K562 (cell line): ENCODE measurements around the gene WNT7A. TPM values are rescaled to one million over a fixed set of nuclear protein-coding genes. Genes with fewer than 3 reads are reported as not detected.

Source experiments
- ATAC-seq: fragments of 200-7000 bp; cut with Tn5 transposase; 3 replicates; pipeline ENCODE4 v1.9.1; 2020; ENCODE audit warnings: moderate library complexity
- BruUV-seq: library from RNA; stranded (reverse); fragments of 400-500 nt; replicated peaks from 2 replicates; lab custom pipeline; 2021; lab: Mats Ljungman, UMichigan
- CTCF ChIA-PET: fragments of 300-600 bp; formaldehyde crosslinking; extraction: SDS; loops from one replicate; lab custom pipeline; 2021; ENCODE audit warnings: low intra/inter-chr PET ratio; lab: Yijun Ruan, JAX
- POLR2A ChIA-PET: fragments of 300-600, 350-650 bp; sonication (Branson Sonifier 250); formaldehyde crosslinking; extraction: SDS; loops from one replicate; lab custom pipeline; 2021; ENCODE audit warnings: antibody characterized with exemption, inconsistent platforms; lab: Yijun Ruan, JAX
- DNase-seq, 4 experiments: peaks; one replicate each; pipeline versions ENCODE4 v3.0.0 to v3.0.0-alpha.2; 2011 to 2018; ENCODE audit warnings: low spot score in 3 of 4, mixed read lengths in 3 of 4; ENCODE audit errors: extremely low read depth in 1 of 4
- FAIRE-seq: peaks from 2 replicates; lab custom pipeline; 2011; peaks lifted over from hg19 to GRCh38; lab: Jason Lieb, UNC
- H2AFZ ChIP-seq: 2 replicates; pipeline ENCODE4 v1.6.0; 2011; ENCODE audit warnings: low read depth, low read length, control low read depth, inconsistent platforms
- H3K27ac ChIP-seq: fragments of 200-600 bp; 3 replicates; pipeline ENCODE4 v1.8.0; 2011; ENCODE audit warnings: low read depth, mild to moderate bottlenecking, control low read depth, inconsistent platforms, low read length, moderate library complexity, mixed read lengths; ENCODE audit errors: extremely low read depth
- H3K27me3 ChIP-seq, 2 experiments: fragments of 300-600 bp in 1 of 2; 2 replicates in 1 of 2; 3 replicates in 1 of 2; pipeline versions ENCODE4 v1.6.0 to v1.8.0; 2011; ENCODE audit warnings: inconsistent platforms in 2 of 2, low read length in 2 of 2, mild to moderate bottlenecking in 1 of 2, mixed read lengths in 1 of 2, moderate library complexity in 1 of 2; ENCODE audit not compliant: control insufficient read depth in 2 of 2, insufficient read depth in 2 of 2
- H3K36me3 ChIP-seq: fragments of 300-600 bp; 3 replicates; pipeline ENCODE4 v1.8.0; 2011; ENCODE audit warnings: mild to moderate bottlenecking, low read length, inconsistent platforms; ENCODE audit not compliant: control insufficient read depth, insufficient read depth
- H3K4me1 ChIP-seq, 2 experiments: fragments of 200-600 bp in 1 of 2; replicated peaks in 1 of 2; 2 replicates in 1 of 2; 3 replicates in 1 of 2; pipeline versions ENCODE4 v1.5.1 to v1.8.0; 2011; ENCODE audit warnings: inconsistent platforms in 2 of 2, low read length in 2 of 2, mild to moderate bottlenecking in 1 of 2, mixed read lengths in 1 of 2, moderate library complexity in 1 of 2; ENCODE audit not compliant: control insufficient read depth in 2 of 2, insufficient read depth in 2 of 2
- H3K4me2 ChIP-seq: 2 replicates; pipeline ENCODE4 v1.6.1; 2011; ENCODE audit warnings: low read length, control low read depth, inconsistent platforms, mixed read lengths; ENCODE audit not compliant: insufficient read depth
- H3K4me3 ChIP-seq: fragments of 200-600 bp; sonication (generic), shearing (Covaris generic); 2 replicates; pipeline ENCODE4 v1.5.1; 2016; ENCODE audit warnings: control low read depth, inconsistent platforms
- H3K79me2 ChIP-seq: fragments of 200-600 bp; 3 replicates; pipeline ENCODE4 v1.8.0; 2011; ENCODE audit warnings: low read length, inconsistent platforms; ENCODE audit not compliant: control insufficient read depth, insufficient read depth
- H3K9ac ChIP-seq, 2 experiments: 2 replicates each; pipeline versions ENCODE4 v1.6.0 to v1.6.1; 2011; ENCODE audit warnings: low read depth in 2 of 2, low read length in 2 of 2, control low read depth in 1 of 2, inconsistent platforms in 1 of 2, mild to moderate bottlenecking in 1 of 2, mixed read lengths in 1 of 2; ENCODE audit not compliant: insufficient read depth in 1 of 2
- H3K9me1 ChIP-seq: one replicate; pipeline ENCODE4 v1.6.0; 2011; ENCODE audit warnings: inconsistent platforms, mild to moderate bottlenecking, low read length, moderate library complexity; ENCODE audit not compliant: control insufficient read depth, insufficient read depth
- H3K9me3 ChIP-seq: replicated peaks from 2 replicates; pipeline ENCODE4 v1.5.1; 2011; ENCODE audit warnings: low read depth, low read length, inconsistent platforms; ENCODE audit not compliant: control insufficient read depth, insufficient read depth
- H4K20me1 ChIP-seq: replicated peaks from 2 replicates; pipeline ENCODE4 v1.6.1; 2011; ENCODE audit warnings: low read length, inconsistent platforms, mixed read lengths; ENCODE audit not compliant: control insufficient read depth, insufficient read depth
- C11orf30 ChIP-seq: fragments of 450-650 bp; IDR thresholded peaks from 2 replicates; pipeline ENCODE4 v1.6.1; 2016; ENCODE audit warnings: low read depth, mild to moderate bottlenecking
- CHAMP1 ChIP-seq: fragments of 450-650 bp; IDR thresholded peaks from 2 replicates; pipeline ENCODE4 v1.6.1; 2016; ENCODE audit warnings: mild to moderate bottlenecking
- FUS ChIP-seq: fragments of 200-400 bp; formaldehyde crosslinking; optimal IDR thresholded peaks from 2 replicates; pipeline ENCODE3; 2017; ENCODE audit warnings: low read depth, low read length
- JUNB ChIP-seq: fragments of 450-650 bp; formaldehyde crosslinking; conservative IDR thresholded peaks from 2 replicates; pipeline ENCODE4 v1.4.0; 2020; ENCODE audit warnings: mild to moderate bottlenecking
- NONO ChIP-seq, 2 experiments: fragments of 200-400 bp in 1 of 2; fragments of 450-650 bp in 1 of 2; formaldehyde crosslinking in 1 of 2; IDR thresholded peaks; 2 replicates each; pipeline ENCODE4 v1.6.1; 2017; ENCODE audit warnings: low read depth in 2 of 2, mild to moderate bottlenecking in 2 of 2, moderate library complexity in 2 of 2, low read length in 1 of 2
- PHB2 ChIP-seq: fragments of 450-650 bp; IDR thresholded peaks from 2 replicates; pipeline ENCODE4 v1.6.1; 2017; ENCODE audit warnings: low read depth
- POLR2H ChIP-seq: IDR thresholded peaks from 2 replicates; pipeline ENCODE4 v1.6.1; 2016; ENCODE audit warnings: missing genetic modification characterization, low read depth, mild to moderate bottlenecking, control low read depth, missing compliant biosample characterization, moderate library complexity
- RERE ChIP-seq: sonication (generic); formaldehyde crosslinking; IDR thresholded peaks from 2 replicates; pipeline ENCODE4 v1.8.0; 2023; ENCODE audit warnings: missing genetic modification reagents, mild to moderate bottlenecking, borderline replicate concordance
- TBP ChIP-seq: optimal IDR thresholded peaks from 2 replicates; pipeline ENCODE3; 2011; ENCODE audit warnings: low read depth, low read length, improper control_type of control experiment
- ZFP91 ChIP-seq: sonication (generic); formaldehyde crosslinking; IDR thresholded peaks from 2 replicates; pipeline ENCODE4 v1.8.0; 2022; ENCODE audit warnings: mild to moderate bottlenecking, missing genetic modification reagents
- ZNF274 ChIP-seq: IDR thresholded peaks from 2 replicates; pipeline ENCODE4 v1.6.1; 2011; ENCODE audit warnings: low read depth, mild to moderate bottlenecking, low read length, moderate library complexity, borderline replicate concordance
- ZNF830 ChIP-seq: fragments of 250-450 bp; sonication (Bioruptor Pico); IDR thresholded peaks from 2 replicates; pipeline ENCODE4 v1.5.0; 2021; ENCODE audit warnings: mild to moderate bottlenecking
- WGBS: fragments of 100-300 bp; shearing (Covaris generic); methylation state at CpG from one replicate; pipeline ENCODE4 v1.1.6; 2016; ENCODE audit warnings: low coverage, mixed read lengths; ENCODE audit not compliant: insufficient coverage; ENCODE audit errors: missing lambda C conversion rate; 5-methylcytosine and 5-hydroxymethylcytosine counted together
- in situ Hi-C: fragments of 300-500 bp; cut with MboI; formaldehyde crosslinking; loops from 4 replicates; pipeline ENCODE4 v1.15.0; 2018; ENCODE audit warnings: inconsistent platforms, mixed read lengths
- intact Hi-C: fragments of 100-400 bp; cut with micrococcal nuclease; formaldehyde crosslinking; loops from 2 replicates; pipeline ENCODE4 v1.14.2; 2022
- polyA plus RNA-seq, 8 experiments: library from polyadenylated mRNA; depleted of rRNA in 4 of 8; stranded (reverse) in 5 of 8; unstranded in 3 of 8; fragments of >200 nt; fragmentation: Nextera tagmentation in 2 of 8; fragmentation: Illumina TruSeq in 1 of 8; extraction: Ambion mirVana in 2 of 8; extraction: Trizol in 1 of 8; gene quantifications; 2 replicates each; pipeline versions ENCODE4 v1.2.1 to v1.2.3, GENCODE V29; 2011 to 2014; ENCODE audit warnings: inconsistent platforms in 1 of 8, missing spikeins in 1 of 8
- total RNA-seq, 7 experiments: library from RNA; depleted of rRNA in 6 of 7; stranded (reverse); fragments of >200 nt in 6 of 7; fragmentation: Illumina TruSeq in 2 of 7; extraction: Trizol in 2 of 7; gene quantifications; 2 replicates each; pipeline versions ENCODE4 v1.2.1 to v1.2.3, GENCODE V29; 2011 to 2021; ENCODE audit warnings: low replicate concordance in 1 of 7
- TF ChIP-seq, protein P1 (sequence below): sonication (generic); IDR thresholded peaks from 2 replicates; pipeline ENCODE4 v1.6.1; 2016

Gene WNT7A
- total and polyA plus RNA-seq, 9 of the 15 experiments (the other 6 are each of a cell fraction or from before 2014, with no cell fraction given) = 0.03 TPM; not detected in 8

DNA sequence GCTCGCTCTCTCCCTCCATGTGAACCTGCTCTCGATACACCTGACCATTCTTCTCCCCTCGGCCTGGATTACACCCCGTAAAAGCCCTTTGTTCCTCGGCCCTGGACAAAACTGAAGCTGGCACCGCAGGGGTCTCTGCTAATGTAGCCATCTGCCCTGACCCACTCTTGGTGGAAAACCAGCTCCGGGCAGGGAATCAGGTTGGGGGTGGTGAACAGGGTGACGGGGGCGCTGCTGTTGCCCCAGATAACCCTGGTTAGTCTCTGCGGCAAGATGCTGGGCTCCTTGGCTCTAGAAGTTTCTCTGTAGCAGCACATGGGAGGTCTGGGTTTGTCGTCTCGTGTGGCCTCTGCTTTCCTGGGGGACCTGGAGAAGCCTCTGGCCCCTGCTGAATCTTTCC, 86.4 kb downstream of the WNT7A start:
- no peaks in the 10 kb centered on the region for H3K36me3 ChIP-seq
- in situ Hi-C loops = no loop called here
- no peaks in the 10 kb centered on the region for H3K79me2 ChIP-seq
- H3K4me3 ChIP-seq = no peak overlapping the region
- CTCF ChIA-PET = no interaction called here
- no peak overlapping the region for H2AFZ ChIP-seq
- under 1% methylated on average over 12 of the region's 12 CpGs for WGBS
- H3K4me2 ChIP-seq = no peak overlapping the region
- peaks cover 0 to 10% of the 10 kb centered on the region in 2 experiments; a peak in 1 of 5 replicates for H3K4me1 ChIP-seq
- H3K27ac ChIP-seq = no peak overlapping the region
- intact Hi-C loops = no loop called here
- no TSS peak for BruUV-seq
- POLR2A ChIA-PET = interaction anchor here (1.3 to 1.4 kb wide), 2 partner anchors 12 to 17 kb away, joined by 4 to 5 read pairs; no protein-coding TSS in a partner anchor
- peaks cover 8% of the 10 kb centered on the region for H4K20me1 ChIP-seq
- no peaks in the 10 kb centered on the region for H3K9me3 ChIP-seq
- ATAC-seq = no peak
- peaks cover 53 to 87% of the 10 kb centered on the region in 2 experiments for H3K27me3 ChIP-seq
- DNase-seq = no peak
- H3K9ac ChIP-seq = no peak overlapping the region
- no peaks in the 10 kb centered on the region for H3K9me1 ChIP-seq
- FAIRE-seq = no peak
- TF ChIP-seq TBP = no peak
- no peak for TF ChIP-seq C11orf30
- no peak for TF ChIP-seq POLR2H (tag)
- TF ChIP-seq ZNF830 (CRISPR knock-in tag) = no peak
- TF ChIP-seq ZNF274 = no peak
- no peak for TF ChIP-seq NONO (IDR thresholded peaks at IDR 0.05; ENCODE audit: low read depth in 2 of 2, low read length in 1 of 2)
- TF ChIP-seq ZFP91 = no peak
- TF ChIP-seq RERE (CRISPR knock-in tag) = no peak
- no peak for TF ChIP-seq FUS
- TF ChIP-seq JUNB (CRISPR knock-in tag) = no peak
- TF ChIP-seq CHAMP1 = no peak
- TF ChIP-seq PHB2 = no peak
- TF ChIP-seq, protein P1, sequence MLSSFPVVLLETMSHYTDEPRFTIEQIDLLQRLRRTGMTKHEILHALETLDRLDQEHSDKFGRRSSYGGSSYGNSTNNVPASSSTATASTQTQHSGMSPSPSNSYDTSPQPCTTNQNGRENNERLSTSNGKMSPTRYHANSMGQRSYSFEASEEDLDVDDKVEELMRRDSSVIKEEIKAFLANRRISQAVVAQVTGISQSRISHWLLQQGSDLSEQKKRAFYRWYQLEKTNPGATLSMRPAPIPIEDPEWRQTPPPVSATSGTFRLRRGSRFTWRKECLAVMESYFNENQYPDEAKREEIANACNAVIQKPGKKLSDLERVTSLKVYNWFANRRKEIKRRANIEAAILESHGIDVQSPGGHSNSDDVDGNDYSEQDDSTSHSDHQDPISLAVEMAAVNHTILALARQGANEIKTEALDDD = no peak
